ENCODE results near the gene EAPP. TPM values are rescaled to one million over a fixed set of nuclear protein-coding genes. Genes with fewer than 3 reads are reported as not detected.
"Not testable (repeated sequence)": the region's sequence is repeated elsewhere in the genome, so short reads cannot be mapped to it uniquely, and the experiment has no call there.

The EAPP gene
- total RNA-seq, 2 donors from 2014 or later = 15.4 to 21.4 TPM

DNA sequence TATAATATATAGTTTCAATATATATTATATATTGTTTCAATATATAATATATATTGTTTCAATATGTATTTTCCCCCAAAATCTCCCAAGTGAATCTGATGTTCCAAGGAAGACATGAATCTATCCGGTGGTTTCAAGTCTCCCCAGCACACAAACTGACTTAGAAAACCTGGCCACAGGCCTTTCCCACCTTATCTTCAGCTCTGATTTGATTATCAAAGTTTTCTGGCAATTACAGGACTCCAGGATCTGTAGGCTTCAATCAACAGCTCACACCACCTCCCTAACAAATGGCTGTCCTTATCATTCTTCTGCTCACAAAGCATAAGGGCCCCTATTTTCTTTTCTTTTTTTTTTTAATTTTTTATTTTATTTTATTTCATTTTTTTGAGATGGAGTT lies 54.8 kb downstream of the EAPP start:
- ATAC-seq (no peak), DNase-seq (ENCODE audit: low spot score) (no peak)
- H3K4me1 Mint-ChIP-seq (ENCODE audit: low read depth in 2 of 2) = no peaks in the 10 kb centered on the region
- no peak overlapping the region for H3K4me3 Mint-ChIP-seq
- no peaks in the 10 kb centered on the region for H3K36me3 Mint-ChIP-seq
- H3K27ac Mint-ChIP-seq = no peak overlapping the region
- H3K27me3 Mint-ChIP-seq = no peaks in the 10 kb centered on the region
- no peaks in the 10 kb centered on the region for H3K9me3 Mint-ChIP-seq

- DNase-seq (ENCODE audit: low spot score) (no peak), ATAC-seq (no peak)
- no peak overlapping the region for H3K4me3 Mint-ChIP-seq
- H3K36me3 Mint-ChIP-seq = no peaks in the 10 kb centered on the region
- H3K27me3 Mint-ChIP-seq = no peaks in the 10 kb centered on the region
- H3K4me1 Mint-ChIP-seq (ENCODE audit: low read depth in 2 of 2) = no peaks in the 10 kb centered on the region
- H3K9me3 Mint-ChIP-seq = no peaks in the 10 kb centered on the region
- no peak overlapping the region for H3K27ac Mint-ChIP-seq
Measured at GRCh38 chr14:34482463-34482862, 57.0 kb downstream of the EAPP start.

GRCh38 chr14:34479694-34480093 lies 59.8 kb downstream of the EAPP start:
- Mint-ChIP-seq H3K4me3 (no peak overlapping the region), H3K27me3 (peaks cover 0 to 6% of the 10 kb centered on the region in 2 donors), H3K27ac (no peak overlapping the region), H3K4me1 (ENCODE audit: low read depth in 2 of 2) (no peaks in the 10 kb centered on the region), H3K9me3 (no peaks in the 10 kb centered on the region), H3K36me3 (no peaks in the 10 kb centered on the region)
- ATAC-seq (no peak), DNase-seq (ENCODE audit: low spot score) (no peak)

DNA sequence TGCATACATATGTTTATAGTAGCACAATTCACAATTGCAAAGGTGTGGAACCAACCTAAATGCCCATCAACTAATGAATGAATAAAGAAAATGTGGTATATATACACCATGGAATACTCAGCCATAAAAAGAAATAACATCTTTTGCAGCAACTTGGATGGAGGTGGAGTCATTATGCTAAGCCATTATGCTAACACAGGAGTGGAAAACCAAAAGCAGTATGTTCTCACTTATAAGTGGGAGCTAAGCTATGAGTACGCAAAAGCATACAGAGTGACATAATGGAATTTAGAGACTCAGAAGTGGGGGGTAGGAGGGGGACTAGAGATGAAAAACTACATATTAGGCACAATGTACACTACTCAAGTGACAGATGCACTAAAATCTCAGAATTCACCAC lies 61.2 kb downstream of the EAPP start:
- Mint-ChIP-seq H3K4me3 (no peak overlapping the region), H3K27me3 (peaks cover 6 to 10% of the 10 kb centered on the region in 2 donors), H3K36me3 (no peaks in the 10 kb centered on the region), H3K4me1 (ENCODE audit: low read depth in 2 of 2) (no peaks in the 10 kb centered on the region), H3K9me3 (no peaks in the 10 kb centered on the region), H3K27ac (no peak overlapping the region)
- no peak for ATAC-seq
- DNase-seq (ENCODE audit: low spot score) = no peak

GRCh38 chr14:34476036-34476435 lies 63.5 kb downstream of the EAPP start:
- not testable (repeated sequence) for ATAC-seq; H3K4me3 Mint-ChIP-seq; H3K36me3 Mint-ChIP-seq; H3K27ac Mint-ChIP-seq; H3K4me1 Mint-ChIP-seq (ENCODE audit: low read depth in 2 of 2); DNase-seq (ENCODE audit: low spot score); H3K9me3 Mint-ChIP-seq
- H3K27me3 Mint-ChIP-seq = peaks cover 6 to 13% of the 10 kb centered on the region in 2 donors

DNA sequence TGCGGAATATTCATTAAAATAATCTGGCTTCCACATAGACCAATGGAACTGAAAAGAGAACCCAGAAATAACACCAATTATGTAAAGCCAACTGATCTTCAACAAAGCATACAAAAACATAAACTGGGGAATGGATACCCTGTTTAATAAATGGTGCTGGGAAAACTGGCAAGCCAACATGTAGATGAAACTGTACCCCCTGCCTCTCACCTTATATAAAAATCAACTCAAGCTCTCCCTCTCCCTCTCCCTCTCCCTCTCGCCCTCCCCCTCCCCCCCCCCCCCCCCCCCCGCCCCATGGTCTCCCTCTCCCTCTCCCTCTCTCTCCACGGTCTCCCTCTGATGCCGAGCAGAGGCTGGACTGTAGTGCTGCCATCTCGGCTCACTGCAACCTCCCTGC lies 64.3 kb downstream of the EAPP start:
- H3K36me3 Mint-ChIP-seq = no peaks in the 10 kb centered on the region
- H3K4me1 Mint-ChIP-seq (ENCODE audit: low read depth in 2 of 2) = no peaks in the 10 kb centered on the region
- H3K27me3 Mint-ChIP-seq = peaks cover 6 to 13% of the 10 kb centered on the region in 2 donors
- ATAC-seq (no peak), DNase-seq (ENCODE audit: low spot score) (no peak)
- no peaks in the 10 kb centered on the region for H3K9me3 Mint-ChIP-seq
- no peak overlapping the region for H3K27ac Mint-ChIP-seq
- H3K4me3 Mint-ChIP-seq = no peak overlapping the region

DNA sequence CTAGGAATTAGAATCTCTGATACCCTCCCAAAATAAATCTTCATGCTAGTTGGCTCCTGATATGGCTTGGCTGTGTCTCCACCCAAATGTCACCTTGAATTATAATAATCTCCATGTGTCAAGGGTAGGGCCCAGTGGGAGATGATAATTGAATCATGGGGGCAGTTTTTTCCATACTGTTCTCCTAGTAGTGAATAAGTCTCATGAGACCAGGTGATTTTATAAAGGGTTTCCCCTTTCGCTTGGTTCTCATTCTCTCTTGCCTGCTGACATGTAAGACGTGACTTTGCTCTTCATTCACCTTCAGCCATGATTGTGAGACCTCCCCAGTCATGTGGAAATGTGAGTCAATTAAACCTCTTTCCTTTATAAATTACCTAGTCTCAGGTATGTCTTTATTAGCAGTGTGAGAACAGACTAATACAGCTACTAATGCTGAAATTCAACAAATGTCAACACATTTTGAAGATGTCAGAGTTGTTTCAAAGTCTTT lies 65.3 kb downstream of the EAPP start:
- ATAC-seq (no peak), DNase-seq (ENCODE audit: low spot score) (no peak)
- Mint-ChIP-seq H3K27ac (no peak overlapping the region), H3K4me3 (no peak overlapping the region), H3K4me1 (ENCODE audit: low read depth in 2 of 2) (no peaks in the 10 kb centered on the region), H3K36me3 (no peaks in the 10 kb centered on the region), H3K9me3 (no peaks in the 10 kb centered on the region), H3K27me3 (peaks cover 6 to 13% of the 10 kb centered on the region in 2 donors)

- no peak for ATAC-seq
- no peaks in the 10 kb centered on the region for H3K4me1 Mint-ChIP-seq (ENCODE audit: low read depth in 2 of 2)
- H3K4me3 Mint-ChIP-seq = no peak overlapping the region
- H3K27me3 Mint-ChIP-seq = peaks cover 6 to 17% of the 10 kb centered on the region in 2 donors
- no peak for DNase-seq (ENCODE audit: low spot score)
- no peaks in the 10 kb centered on the region for H3K36me3 Mint-ChIP-seq
- no peaks in the 10 kb centered on the region for H3K9me3 Mint-ChIP-seq
- no peak overlapping the region for H3K27ac Mint-ChIP-seq
Measured at GRCh38 chr14:34472706-34473279, 66.7 kb downstream of the EAPP start.

DNA sequence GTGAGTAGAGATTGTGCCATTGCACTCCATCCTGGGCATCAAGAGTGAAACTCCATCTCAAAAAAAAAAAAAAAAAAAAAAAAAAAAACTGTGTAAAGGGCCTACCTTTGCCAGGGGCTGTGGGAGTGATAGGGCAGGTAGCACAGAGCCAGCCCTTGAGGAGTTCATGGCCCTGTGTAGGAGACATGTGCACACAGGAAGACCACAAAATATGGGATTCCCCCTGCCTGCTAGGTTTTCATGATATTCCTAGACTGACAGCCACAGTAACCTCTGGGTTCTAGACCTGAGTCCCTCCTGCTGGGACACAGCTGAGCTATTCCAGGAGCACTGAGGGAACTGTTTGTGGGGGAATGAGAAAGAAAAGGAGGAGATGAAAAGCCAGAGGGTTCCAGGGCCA lies 69.2 kb downstream of the EAPP start:
- H3K27me3 Mint-ChIP-seq = peaks cover 6 to 11% of the 10 kb centered on the region in 2 donors
- no peak overlapping the region for H3K27ac Mint-ChIP-seq
- no peak overlapping the region for H3K4me3 Mint-ChIP-seq
- H3K4me1 Mint-ChIP-seq (ENCODE audit: low read depth in 2 of 2) = no peaks in the 10 kb centered on the region
- ATAC-seq (no peak), DNase-seq (ENCODE audit: low spot score) (no peak)
- H3K9me3 Mint-ChIP-seq = no peaks in the 10 kb centered on the region
- no peaks in the 10 kb centered on the region for H3K36me3 Mint-ChIP-seq

GRCh38 chr14:34466691-34467090 lies 72.8 kb downstream of the EAPP start:
- Mint-ChIP-seq H3K4me3 (no peak overlapping the region), H3K9me3 (no peaks in the 10 kb centered on the region), H3K36me3 (no peaks in the 10 kb centered on the region), H3K27me3 (peaks cover 0 to 5% of the 10 kb centered on the region in 2 donors), H3K4me1 (ENCODE audit: low read depth in 2 of 2) (peaks cover 5% of the 10 kb centered on the region in 2 donors), H3K27ac (no peak overlapping the region)
- DNase-seq (ENCODE audit: low spot score) (no peak), ATAC-seq (no peak)

Other genes with a start within 250 kb of the EAPP start
- gene SPTSSA, start 77.5 kb downstream of the EAPP start, total RNA-seq = 1 to 10 TPM; 7.7 to 8.9 TPM
- gene SNX6, start 90.4 kb upstream of the EAPP start, total RNA-seq = 10 to 100 TPM; 71.0 to 77.3 TPM
- gene CFL2, start 174.9 kb upstream of the EAPP start, total RNA-seq = 1 to 10 TPM; 8.6 to 8.8 TPM

Measured in natural killer cell treated with Interleukin-12 subunit alpha and Interleukin-12 subunit beta and Interleukin-15 and Interleukin-18, amount 100 ng/mL, for 72 hours (primary cell).